Mesothelial cell of epicardium (in vitro differentiated cells): ENCODE data around the gene APOF. TPM values are rescaled to one million over a fixed set of nuclear protein-coding genes. Genes with fewer than 3 reads are reported as not detected.

Experiments
- DNase-seq, 2 experiments: peaks; one replicate each; pipeline ENCODE4 v3.0.0; 2021; ENCODE audit warnings: low spot score in 2 of 2; ENCODE audit not compliant: unreplicated experiment in 2 of 2
- H3K27ac Mint-ChIP-seq: 2 replicates; pipeline ENCODE4 v1.8.0; 2021; ENCODE audit warnings: mixed read lengths
- H3K27me3 Mint-ChIP-seq: 2 replicates; pipeline ENCODE4 v1.8.0; 2021; ENCODE audit warnings: low read depth, mixed read lengths
- H3K36me3 Mint-ChIP-seq: 2 replicates; pipeline ENCODE4 v1.8.0; 2021; ENCODE audit warnings: mixed read lengths
- H3K4me1 Mint-ChIP-seq: 2 replicates; pipeline ENCODE4 v1.8.0; 2021; ENCODE audit warnings: mixed read lengths
- H3K4me3 Mint-ChIP-seq: 2 replicates; pipeline ENCODE4 v1.8.0; 2021; ENCODE audit warnings: mild to moderate bottlenecking, moderate library complexity, mixed read lengths
- H3K9me3 Mint-ChIP-seq: 2 replicates; pipeline ENCODE4 v1.8.0; 2021; ENCODE audit warnings: mixed read lengths
- CTCF ChIP-seq: fragments of 200-600 bp; sonication (generic); IDR thresholded peaks from one replicate; pipeline ENCODE4 v1.5.0; 2021; ENCODE audit warnings: antibody characterized with exemption; ENCODE audit not compliant: unreplicated experiment
- total RNA-seq: library from RNA; stranded (reverse); gene quantifications from 3 replicates; pipeline ENCODE4 v1.2.1, GENCODE V29; 2021

The APOF gene
- total RNA-seq, 1 donor from 2014 or later: not detected

GRCh38 chr12:56398324-56398723, 35.7 kb upstream of the APOF start:
- Mint-ChIP-seq H3K4me3 (no peak overlapping the region), H3K27ac (no peak overlapping the region)

GRCh38 chr12:56392331-56392730, 29.7 kb upstream of the APOF start:
- DNase-seq: no peak
- peaks cover 9% of the 10 kb centered on the region for H3K9me3 Mint-ChIP-seq
- H3K27ac Mint-ChIP-seq: no peak overlapping the region
- H3K36me3 Mint-ChIP-seq: no peaks in the 10 kb centered on the region
- peaks cover 12% of the 10 kb centered on the region for H3K4me1 Mint-ChIP-seq
- no peaks in the 10 kb centered on the region for H3K27me3 Mint-ChIP-seq
- no peak overlapping the region for H3K4me3 Mint-ChIP-seq
- no peak for TF ChIP-seq CTCF

More at GRCh38 chr12:56398324-56398723, 35.7 kb upstream of the APOF start:
- no peaks in the 10 kb centered on the region for H3K4me1 Mint-ChIP-seq
- TF ChIP-seq CTCF: no peak
- H3K36me3 Mint-ChIP-seq: peaks cover 2% of the 10 kb centered on the region
- H3K27me3 Mint-ChIP-seq: peaks cover 3% of the 10 kb centered on the region
- H3K9me3 Mint-ChIP-seq: peaks cover 24% of the 10 kb centered on the region
- DNase-seq: no peak

- Mint-ChIP-seq H3K27ac (no peak overlapping the region), H3K4me3 (no peak overlapping the region), H3K9me3 (peaks cover 9% of the 10 kb centered on the region), H3K4me1 (peaks cover 18% of the 10 kb centered on the region), H3K36me3 (no peaks in the 10 kb centered on the region), H3K27me3 (no peaks in the 10 kb centered on the region)
- no peak for TF ChIP-seq CTCF
- DNase-seq: no peak
Observed at GRCh38 chr12:56391721-56392120, 29.1 kb upstream of the APOF start.

GRCh38 chr12:56389412-56389811, 26.8 kb upstream of the APOF start:
- DNase-seq: no peak
- TF ChIP-seq CTCF: no peak
- Mint-ChIP-seq H3K27me3 (no peaks in the 10 kb centered on the region), H3K36me3 (no peaks in the 10 kb centered on the region), H3K4me3 (no peak overlapping the region), H3K9me3 (peaks cover 6% of the 10 kb centered on the region), H3K4me1 (peaks cover 26% of the 10 kb centered on the region), H3K27ac (peak overlapping the region; percentile 83)

GRCh38 chr12:56387152-56387736, 24.6 kb upstream of the APOF start:
- Mint-ChIP-seq H3K36me3 (no peaks in the 10 kb centered on the region), H3K4me3 (no peak overlapping the region), H3K9me3 (no peaks in the 10 kb centered on the region), H3K27me3 (no peaks in the 10 kb centered on the region), H3K4me1 (peaks cover 26% of the 10 kb centered on the region), H3K27ac (peak overlapping the region; percentile 97)
- no peak for DNase-seq
- no peak for TF ChIP-seq CTCF

GRCh38 chr12:56385873-56386272, 23.2 kb upstream of the APOF start:
- peaks cover 3% of the 10 kb centered on the region for H3K27me3 Mint-ChIP-seq
- TF ChIP-seq CTCF: no peak
- no peaks in the 10 kb centered on the region for H3K9me3 Mint-ChIP-seq
- peaks cover 26% of the 10 kb centered on the region for H3K4me1 Mint-ChIP-seq
- no peak overlapping the region for H3K4me3 Mint-ChIP-seq
- peak overlapping the region; percentile 66 for H3K27ac Mint-ChIP-seq
- no peak for DNase-seq
- H3K36me3 Mint-ChIP-seq: no peaks in the 10 kb centered on the region
